DMS153 (cell line): Measurements from ENCODE around the gene TEKT3.

ENCODE experiments used
- DNase-seq: peaks from one replicate; lab custom pipeline; 2025; lab: John Stamatoyannopoulos, UW

Gene TEKT3

DNA sequence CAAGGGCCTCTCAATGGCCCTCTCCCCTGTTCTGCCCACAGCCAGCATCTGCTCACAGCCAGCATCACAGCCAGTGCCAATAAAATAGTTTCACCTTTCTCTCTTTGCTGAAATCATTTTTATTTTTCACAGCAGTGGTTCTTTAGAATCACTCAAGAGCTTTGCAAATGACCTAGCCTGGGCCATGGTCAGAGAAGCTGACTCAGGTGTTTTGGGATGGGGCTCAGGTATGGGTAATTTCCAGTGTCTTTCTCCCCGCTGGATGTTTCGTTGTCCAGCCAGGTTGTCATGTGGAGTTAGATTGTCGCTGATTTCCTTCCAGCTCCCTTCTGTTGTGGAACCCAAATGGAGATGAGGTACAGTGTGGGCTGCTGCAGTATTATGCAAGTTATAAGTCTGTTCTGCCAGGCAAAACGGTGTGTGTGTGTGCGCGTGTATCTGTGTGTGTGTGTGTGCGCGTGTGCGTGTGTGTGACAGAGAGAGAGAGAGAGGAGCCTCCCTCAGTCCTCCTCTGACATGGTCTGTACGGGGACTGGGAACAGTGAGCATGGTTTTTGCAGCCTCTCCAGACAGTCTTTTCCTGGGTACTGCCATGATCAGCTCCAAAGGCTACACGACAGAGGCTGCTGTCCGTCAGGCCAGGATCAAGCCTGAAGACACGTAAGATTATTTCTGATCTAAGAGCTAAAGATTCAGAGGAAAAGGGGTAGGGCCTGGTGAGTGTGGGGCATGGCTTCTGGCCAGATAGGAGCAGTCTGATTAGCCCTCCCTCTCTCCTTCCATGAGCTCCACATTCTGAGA is 74.9 kb downstream of the TEKT3 start:
- DNase-seq: no peak

DNA sequence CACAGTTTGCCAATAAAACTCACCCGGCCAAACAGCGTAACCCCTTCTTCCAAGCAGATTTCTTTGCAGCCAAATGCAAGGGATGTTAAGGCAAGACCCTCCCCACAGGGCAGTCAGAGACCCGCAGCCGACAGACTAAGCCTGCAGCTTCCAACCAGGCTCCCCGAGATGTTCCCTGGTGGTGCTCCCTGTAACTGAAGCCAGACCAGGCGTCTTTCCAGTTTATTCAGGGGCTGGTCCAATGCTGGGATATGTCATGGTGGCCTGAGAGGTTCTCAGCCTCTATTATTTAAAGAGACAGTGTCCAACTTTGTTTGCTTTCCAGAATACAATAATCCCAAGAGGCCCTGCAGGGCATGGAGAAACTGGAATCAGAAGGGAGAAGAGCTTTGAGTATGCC is 76.3 kb downstream of the TEKT3 start, which contains the start of gene PMP22:
Gene PMP22, minus strand, starts transcription at position 196 of the 400 bp plus-strand sequence. CDS start 4,599 bp downstream, outside the sequence.
- DNase-seq: no peak

DNA sequence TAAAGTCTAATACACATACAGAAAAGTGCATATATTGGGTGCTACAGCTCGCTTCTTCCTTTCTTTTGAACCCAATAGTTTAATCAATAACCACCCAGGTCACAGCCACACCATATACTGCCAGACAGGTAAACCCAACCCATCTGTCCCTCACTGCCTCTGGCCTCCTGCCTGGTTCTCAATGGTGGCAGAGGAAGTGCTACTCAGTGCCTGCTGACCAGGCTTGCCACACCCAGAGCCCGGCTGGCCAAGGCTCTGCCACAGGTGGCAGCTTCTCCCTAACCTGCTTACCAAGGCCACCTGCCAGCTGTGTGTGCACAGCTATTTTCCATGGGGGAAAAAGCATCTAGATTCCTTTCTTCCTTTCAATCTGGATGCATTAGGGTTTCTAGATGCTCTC is 76.9 kb downstream of the TEKT3 start:
- peak; percentile 12 for DNase-seq

DNA sequence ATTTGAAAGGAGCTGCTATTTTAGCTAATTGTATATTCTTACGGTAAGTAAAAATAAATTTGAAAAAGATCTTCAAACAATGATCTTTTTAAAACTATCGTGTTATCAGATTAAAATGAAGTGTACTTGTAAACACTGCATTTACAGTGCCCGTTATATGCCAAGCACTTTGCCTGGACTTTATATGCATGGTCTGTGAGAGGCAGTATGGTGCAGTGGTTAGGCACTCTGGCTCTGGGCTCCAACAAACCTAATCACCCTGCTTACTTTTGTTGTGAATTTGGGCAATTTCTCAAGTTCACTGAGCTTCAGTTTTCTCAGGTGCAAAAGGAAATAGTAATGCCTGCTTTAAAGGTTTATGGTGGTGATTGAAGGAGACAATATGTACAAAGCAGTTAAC is 77.7 kb downstream of the TEKT3 start:
- no peak for DNase-seq

DNA sequence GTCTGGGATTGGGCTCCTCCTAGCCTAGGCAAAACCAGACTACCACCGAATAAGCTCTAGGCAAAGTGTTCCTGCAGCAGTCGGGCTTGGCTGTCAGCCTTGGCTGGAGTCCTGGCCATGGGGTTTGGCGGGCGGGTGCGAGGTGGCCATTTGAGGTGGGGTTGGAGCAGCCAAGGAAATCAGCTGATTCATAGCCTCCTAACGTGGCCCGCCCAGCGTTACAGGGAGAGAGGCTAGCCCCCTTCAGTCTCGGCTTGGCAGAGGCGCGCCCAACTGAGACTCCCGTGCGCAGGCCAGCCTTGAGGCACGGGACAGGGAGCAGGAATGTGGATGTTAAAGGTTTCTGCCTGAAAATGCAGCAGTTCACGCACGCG is 78.2 kb downstream of the TEKT3 start:
- no peak for DNase-seq

DNA sequence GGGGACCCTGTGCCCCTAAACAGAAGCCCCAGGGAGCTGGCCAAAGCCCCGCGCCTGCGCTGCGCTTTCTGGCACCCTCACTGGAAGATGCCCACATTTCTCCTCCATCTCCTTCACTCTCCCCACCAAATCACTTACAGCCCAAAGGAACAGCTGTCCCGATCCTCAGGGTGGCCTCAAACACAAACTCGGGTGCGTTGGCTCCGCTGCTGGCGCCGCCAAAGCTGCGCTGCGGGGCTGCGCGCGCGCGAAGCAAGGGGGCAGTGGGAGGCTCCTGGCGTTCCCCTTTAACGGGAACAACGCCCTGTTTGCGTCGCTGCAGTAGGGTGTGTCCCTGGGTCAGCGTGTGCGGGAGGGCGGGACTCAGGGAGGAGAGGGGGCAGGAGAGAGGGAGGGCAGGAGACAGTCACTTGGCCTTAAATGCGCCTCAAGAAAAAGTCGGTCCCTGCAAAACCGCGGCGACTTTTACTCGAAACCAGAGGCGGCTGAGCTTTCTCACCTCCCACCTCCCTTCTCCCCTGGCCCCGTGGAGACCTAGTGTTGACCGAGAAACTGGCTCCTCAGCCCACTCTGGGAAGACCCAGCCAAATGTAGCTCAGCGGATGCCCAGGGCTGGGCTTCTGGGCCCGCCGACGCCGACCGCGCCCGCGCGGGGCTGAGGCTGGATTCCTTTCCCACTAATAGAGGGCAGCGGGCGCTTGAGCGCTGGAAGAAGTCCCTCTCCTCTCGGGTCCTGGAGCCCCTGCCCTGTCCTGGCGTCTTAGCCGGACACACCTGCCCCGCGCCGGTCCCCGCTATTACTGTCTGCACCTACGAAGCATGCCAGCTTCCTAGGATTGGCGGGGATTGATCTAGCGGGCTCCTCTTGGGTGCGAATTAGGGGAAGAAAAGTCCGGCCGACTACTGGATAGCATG is 78.8 kb downstream of the TEKT3 start:
- no peak for DNase-seq

DNA sequence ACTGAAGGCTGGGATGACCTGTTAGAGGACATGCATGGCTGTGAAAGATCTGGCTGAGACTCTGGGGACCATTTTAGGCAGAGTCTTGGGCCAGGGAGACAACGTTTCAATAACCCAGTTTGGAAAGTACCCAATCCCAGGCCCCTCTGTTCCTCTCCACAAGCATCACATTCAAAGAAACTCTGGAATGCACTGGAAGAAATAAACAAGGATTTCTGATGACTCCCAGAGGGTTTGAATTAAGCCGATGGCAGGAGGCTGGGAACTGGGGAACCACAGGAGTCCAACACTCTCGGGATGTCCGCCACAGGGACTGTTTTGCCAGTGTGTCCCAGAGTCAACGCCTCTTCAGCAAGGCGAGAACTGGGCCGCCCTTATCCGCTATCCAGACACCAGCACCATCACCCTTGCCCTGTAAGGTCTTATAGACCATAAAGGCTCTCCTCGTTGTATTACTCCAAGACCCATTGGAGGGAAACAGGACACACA is 79.6 kb downstream of the TEKT3 start:
- no peak for DNase-seq

DNA sequence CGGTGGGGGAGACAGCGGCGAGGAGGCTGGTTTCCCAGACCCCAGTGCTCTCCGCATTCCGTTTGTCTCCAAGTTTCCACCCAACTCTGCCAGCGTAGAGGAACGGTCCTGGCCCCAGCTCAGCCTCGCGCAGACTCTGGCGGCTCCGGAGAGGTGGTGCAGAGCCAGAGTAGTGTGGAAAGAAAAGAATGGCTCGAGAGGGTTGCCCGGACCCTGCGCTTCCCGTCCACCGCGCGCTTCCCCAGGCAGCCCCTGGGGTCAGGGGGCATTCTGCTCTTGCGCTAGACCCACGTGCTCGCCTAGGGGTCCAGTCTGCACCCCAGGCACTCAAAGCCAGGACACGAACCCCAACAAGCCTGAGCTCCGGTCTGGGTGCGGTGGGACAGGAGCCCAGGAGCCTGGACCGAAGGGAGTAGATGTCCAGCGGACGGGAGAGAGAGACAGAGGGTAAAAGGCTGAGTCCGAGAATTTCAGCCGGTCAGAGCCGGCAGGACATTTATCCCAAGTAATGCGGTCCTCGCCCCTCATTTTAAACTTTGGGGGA is 80.1 kb downstream of the TEKT3 start:
- DNase-seq: no peak

DNA sequence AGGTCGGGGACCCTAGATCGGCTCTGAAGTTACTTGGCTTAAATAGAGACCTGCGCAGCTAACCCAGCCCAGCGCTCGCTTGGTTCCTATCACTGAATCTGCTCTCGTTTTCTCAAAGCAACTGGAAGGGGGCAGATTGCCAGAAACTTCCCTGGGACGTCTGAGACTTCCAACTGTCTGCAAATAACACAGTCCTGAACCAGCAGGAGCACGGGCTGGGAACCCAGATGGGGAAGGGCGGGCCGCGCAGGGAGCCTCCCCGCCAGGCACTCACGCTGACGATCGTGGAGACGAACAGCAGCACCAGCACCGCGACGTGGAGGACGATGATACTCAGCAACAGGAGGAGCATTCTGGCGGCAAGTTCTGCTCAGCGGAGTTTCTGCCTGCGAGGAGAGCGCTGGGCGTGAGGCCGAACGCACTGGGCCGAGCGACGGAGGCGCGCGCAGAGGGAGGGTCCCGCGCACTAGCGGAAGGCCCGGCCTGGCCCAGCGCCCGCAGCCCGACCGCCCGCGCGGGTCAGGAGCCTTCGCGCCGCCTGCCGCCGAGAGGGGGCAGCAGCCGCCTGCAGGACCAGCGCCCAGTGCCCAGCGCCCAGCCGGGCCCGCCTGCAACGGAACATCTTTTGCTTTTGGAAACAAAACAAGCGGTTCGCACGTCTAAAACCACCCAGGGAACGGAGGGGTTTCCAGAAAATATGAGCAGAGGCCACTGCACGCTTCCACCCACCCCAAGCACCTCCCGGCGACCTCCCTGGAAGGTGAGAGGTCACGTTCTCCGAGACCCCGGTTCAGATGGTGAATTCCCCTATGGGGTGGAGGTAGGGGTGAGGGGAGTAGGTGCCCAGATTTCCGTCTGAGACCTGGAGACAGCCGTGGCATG is 80.8 kb downstream of the TEKT3 start:
- peak; percentile 2 for DNase-seq

DNA sequence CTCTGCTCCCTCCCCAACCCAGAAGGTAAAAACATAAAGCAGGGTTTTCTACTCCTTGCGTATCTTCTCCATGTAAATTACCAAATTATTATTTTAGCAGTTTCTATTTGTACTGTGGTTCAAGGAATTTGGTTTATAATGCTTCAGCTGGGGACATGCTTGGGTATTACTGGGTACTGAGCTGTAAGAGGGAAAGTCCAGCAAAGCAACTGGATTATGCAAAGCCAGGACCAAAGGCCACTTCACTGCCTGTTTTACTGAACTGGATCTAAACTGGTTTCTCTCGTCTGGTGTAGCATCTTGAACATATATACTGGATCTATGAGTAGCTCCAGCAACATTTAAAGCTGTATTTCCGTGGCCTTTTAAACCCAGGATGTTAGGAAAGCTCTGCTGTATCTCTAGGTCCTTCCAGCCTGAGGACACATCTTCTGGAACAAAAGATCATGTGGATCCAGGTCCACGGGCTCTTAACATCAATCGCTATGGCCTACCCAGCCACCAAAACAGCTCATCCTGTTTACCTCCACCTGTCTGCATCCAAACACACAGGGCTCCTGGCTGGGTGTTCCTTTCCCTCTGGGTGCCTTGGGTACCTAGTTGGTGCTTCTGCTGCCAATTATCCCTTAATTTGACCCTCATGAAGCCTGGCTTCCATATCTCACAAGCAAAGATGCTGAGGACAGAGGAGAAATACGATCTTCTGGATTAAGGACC is 83.4 kb downstream of the TEKT3 start:
- no peak for DNase-seq

DNA sequence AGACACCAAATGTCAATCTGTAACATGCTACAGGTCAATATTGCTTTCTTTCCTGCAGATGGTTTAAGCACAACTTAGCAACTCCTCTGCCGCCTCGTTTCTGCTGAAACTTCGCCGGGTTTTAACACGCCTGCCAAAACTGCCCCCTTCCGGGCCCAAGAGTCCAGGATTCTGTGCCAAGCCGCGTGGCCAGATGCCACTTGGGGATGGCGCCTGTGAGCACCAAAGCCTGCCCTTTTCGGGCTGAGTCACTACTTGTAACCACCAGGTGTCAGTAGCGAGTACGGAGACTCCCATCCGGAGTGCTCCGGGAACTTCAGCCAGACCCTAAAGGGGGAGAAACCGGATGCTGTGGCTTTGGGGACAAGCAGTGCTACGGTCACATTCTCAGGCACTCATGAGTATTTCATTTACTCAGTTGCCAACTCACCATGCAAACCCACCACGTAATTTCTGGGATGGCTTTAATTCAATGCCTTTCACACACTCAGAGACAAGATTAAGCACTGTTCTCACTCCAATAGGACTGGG is 84.1 kb downstream of the TEKT3 start:
- DNase-seq: peak; percentile 15

DNA sequence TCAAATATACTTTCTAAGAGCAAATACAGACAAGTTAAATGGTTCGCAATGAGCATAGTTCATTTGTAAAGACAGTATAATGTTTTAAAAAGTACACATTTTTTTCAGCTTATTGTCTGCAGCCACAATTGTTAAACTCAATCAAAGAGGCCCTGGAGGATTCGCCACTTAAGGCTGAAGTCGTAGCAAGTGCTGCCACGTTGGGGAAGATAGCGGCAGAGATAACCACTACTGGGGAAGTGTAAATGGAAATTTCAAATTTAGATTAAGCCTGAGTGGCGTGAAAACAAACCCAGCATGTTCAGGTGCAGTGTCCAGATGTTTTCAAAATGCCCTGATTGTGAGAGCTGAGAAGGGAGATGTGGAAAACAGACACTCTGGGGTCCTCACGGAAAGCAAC is 84.7 kb downstream of the TEKT3 start:
- no peak for DNase-seq

DNA sequence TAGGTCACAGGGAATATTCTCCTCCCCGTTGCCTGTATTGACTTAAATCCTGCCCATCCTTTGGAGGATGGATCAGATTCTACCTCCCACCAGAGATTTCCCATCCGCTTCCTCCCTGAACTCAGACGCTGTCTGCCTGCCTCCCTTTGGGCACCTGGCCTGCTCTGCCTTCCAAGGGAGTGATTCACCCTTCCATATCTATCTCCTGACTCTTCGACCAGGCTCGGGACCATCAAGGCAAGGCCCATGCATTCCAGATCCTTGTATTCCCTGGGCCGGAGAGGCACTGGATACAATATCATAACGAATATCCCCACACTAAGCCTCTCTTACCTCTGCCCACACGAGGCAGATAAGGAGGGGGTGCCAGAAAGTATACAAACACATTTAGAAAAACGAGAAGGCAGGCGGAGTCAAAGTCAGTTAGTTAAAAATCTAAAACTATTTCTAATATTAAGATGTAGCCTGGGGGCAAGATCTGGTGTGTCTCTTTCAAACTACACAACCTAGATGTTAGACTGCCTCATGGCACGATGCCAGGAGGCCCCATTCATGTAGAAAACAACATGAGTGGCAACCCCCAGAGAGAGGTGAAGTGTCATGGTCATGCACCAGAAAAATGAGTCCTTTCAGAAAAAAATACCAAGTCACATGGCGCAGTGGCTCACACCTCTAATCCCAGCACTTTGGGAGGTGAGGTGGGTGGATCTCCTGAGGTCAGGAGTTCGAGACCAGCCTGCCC is 85.5 kb downstream of the TEKT3 start:
- DNase-seq: no peak
